ENCODE measurements around the gene RBP3. TPM values are rescaled to one million over a fixed set of nuclear protein-coding genes. Genes with fewer than 3 reads are reported as not detected.

The RBP3 gene
- total and polyA plus RNA-seq, 2 donors (not counting 1 experiment from before 2014, with no cell fraction given): not detected

- H3K9me3 ChIP-seq (ENCODE audit: control insufficient read depth, insufficient read depth, low read depth, low read length): no peaks in the 10 kb centered on the region
- no peaks in the 10 kb centered on the region for H3K36me3 ChIP-seq (ENCODE audit: control insufficient read depth, insufficient read depth, low read length)
- H2AFZ ChIP-seq (ENCODE audit: low read length): no peak overlapping the region
- H4K20me1 ChIP-seq (ENCODE audit: control insufficient read depth, extremely low read depth, insufficient read depth, low read length): no peaks in the 10 kb centered on the region
- no peak for DNase-seq (ENCODE audit: low read depth in 2 of 2)
- no peak overlapping the region for H3K4me2 ChIP-seq (ENCODE audit: extremely low read depth, insufficient read depth, low read length)
- no peak for TF ChIP-seq EZH2 (IDR thresholded peaks at IDR 0.05; ENCODE audit: low read length, missing control alignments)
- TF ChIP-seq, protein P1, sequence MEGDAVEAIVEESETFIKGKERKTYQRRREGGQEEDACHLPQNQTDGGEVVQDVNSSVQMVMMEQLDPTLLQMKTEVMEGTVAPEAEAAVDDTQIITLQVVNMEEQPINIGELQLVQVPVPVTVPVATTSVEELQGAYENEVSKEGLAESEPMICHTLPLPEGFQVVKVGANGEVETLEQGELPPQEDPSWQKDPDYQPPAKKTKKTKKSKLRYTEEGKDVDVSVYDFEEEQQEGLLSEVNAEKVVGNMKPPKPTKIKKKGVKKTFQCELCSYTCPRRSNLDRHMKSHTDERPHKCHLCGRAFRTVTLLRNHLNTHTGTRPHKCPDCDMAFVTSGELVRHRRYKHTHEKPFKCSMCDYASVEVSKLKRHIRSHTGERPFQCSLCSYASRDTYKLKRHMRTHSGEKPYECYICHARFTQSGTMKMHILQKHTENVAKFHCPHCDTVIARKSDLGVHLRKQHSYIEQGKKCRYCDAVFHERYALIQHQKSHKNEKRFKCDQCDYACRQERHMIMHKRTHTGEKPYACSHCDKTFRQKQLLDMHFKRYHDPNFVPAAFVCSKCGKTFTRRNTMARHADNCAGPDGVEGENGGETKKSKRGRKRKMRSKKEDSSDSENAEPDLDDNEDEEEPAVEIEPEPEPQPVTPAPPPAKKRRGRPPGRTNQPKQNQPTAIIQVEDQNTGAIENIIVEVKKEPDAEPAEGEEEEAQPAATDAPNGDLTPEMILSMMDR (conservative IDR thresholded peaks at IDR 0.05 in 1 of 2, IDR thresholded peaks at IDR 0.05 in 1 of 2; ENCODE audit: low read depth in 1 of 2, low read length in 2 of 2): no peak
- H3K79me2 ChIP-seq (ENCODE audit: control insufficient read depth, insufficient read depth, low read length): no peaks in the 10 kb centered on the region
- no peak overlapping the region for H3K27ac ChIP-seq (ENCODE audit: insufficient read depth, low read length)
- H3K27me3 ChIP-seq (ENCODE audit: control insufficient read depth, insufficient read depth, low read length): peaks cover 8% of the 10 kb centered on the region
- H3K9ac ChIP-seq (ENCODE audit: insufficient read depth, low read length): no peak overlapping the region
- H3K4me3 ChIP-seq (replicated peaks in 1 of 4; ENCODE audit: control extremely low read depth in 1 of 4, insufficient read depth in 1 of 4, low read depth in 3 of 4, low read length in 4 of 4): no peak overlapping the region
- H3K4me1 ChIP-seq (ENCODE audit: control insufficient read depth, extremely low read depth, insufficient read depth, low read length): no peaks in the 10 kb centered on the region
These were observed 22.6 kb upstream of the RBP3 start for GRCh38 chr10:47325303-47326291.

DNA sequence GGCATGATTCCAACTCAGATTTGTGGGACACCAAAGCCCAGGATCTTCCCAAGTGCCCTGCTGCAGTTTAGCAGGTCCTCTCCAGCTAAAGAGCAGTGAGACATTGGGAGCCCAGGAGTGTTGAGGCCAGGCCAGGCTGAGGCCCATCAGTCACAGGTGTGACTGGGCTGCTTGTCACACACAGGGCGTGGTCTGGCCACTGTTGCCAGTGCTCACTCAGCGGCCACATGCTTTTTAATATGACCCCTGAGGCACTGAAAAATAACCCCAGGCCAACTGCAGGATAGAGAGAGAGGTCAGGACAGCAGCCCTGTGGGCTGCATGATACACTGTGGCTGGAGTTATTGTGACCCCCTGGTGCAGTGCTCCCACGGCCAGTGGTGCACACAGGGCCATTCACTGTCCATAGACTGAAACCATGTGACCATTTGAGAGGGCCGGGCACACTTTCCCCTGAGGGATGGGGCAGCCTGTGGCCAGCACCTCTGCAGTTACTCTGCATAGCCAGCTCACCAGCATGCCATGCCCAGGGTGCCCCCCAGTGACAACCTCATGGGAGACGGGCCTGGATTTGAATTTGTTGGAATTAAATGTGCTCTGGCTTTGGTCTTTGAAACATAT, 21.7 kb upstream of the RBP3 start:
- H3K4me1 ChIP-seq (ENCODE audit: control insufficient read depth, extremely low read depth, insufficient read depth, low read length): no peaks in the 10 kb centered on the region
- H3K36me3 ChIP-seq (ENCODE audit: control insufficient read depth, insufficient read depth, low read length): no peaks in the 10 kb centered on the region
- no peak overlapping the region for H3K9ac ChIP-seq (ENCODE audit: insufficient read depth, low read length)
- H4K20me1 ChIP-seq (ENCODE audit: control insufficient read depth, extremely low read depth, insufficient read depth, low read length): no peaks in the 10 kb centered on the region
- H3K4me2 ChIP-seq (ENCODE audit: extremely low read depth, insufficient read depth, low read length): no peak overlapping the region
- no peak overlapping the region for H3K27ac ChIP-seq (ENCODE audit: insufficient read depth, low read length)
- H3K4me3 ChIP-seq (replicated peaks in 1 of 4; ENCODE audit: control extremely low read depth in 1 of 4, insufficient read depth in 1 of 4, low read depth in 3 of 4, low read length in 4 of 4): no peak overlapping the region
- peaks cover 2% of the 10 kb centered on the region for H3K27me3 ChIP-seq (ENCODE audit: control insufficient read depth, insufficient read depth, low read length)
- DNase-seq (ENCODE audit: low read depth in 2 of 2): no peak
- no peak for TF ChIP-seq EZH2 (IDR thresholded peaks at IDR 0.05; ENCODE audit: low read length, missing control alignments)
- TF ChIP-seq, protein P1 (conservative IDR thresholded peaks at IDR 0.05 in 1 of 2, IDR thresholded peaks at IDR 0.05 in 1 of 2; ENCODE audit: low read depth in 1 of 2, low read length in 2 of 2): no peak
- no peaks in the 10 kb centered on the region for H3K9me3 ChIP-seq (ENCODE audit: control insufficient read depth, insufficient read depth, low read depth, low read length)
- no peak overlapping the region for H2AFZ ChIP-seq (ENCODE audit: low read length)
- no peaks in the 10 kb centered on the region for H3K79me2 ChIP-seq (ENCODE audit: control insufficient read depth, insufficient read depth, low read length)

DNA sequence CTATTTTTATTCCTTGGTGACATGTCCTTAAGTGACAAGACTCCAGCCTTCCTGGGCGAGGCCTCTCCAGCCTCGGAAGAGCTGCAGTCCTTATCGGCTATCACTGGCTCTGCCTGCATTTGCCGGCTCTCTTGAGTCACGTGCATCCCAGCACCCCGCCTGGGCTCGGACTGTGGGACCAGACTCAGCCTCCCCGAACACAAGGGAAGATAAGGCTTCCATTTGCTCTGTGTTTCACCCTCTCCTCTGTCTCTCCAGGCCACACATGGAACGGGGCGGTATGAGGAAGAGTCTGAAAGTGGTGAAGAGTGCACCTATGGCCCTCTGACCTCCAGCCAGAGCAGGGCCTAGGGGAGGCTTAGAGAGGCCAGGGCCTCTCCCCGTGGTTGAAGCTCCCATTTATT, 21.2 kb upstream of the RBP3 start:
- H3K36me3 ChIP-seq (ENCODE audit: control insufficient read depth, insufficient read depth, low read length): no peaks in the 10 kb centered on the region
- no peaks in the 10 kb centered on the region for H3K9me3 ChIP-seq (ENCODE audit: control insufficient read depth, insufficient read depth, low read depth, low read length)
- no peak overlapping the region for H3K27ac ChIP-seq (ENCODE audit: insufficient read depth, low read length)
- no peaks in the 10 kb centered on the region for H4K20me1 ChIP-seq (ENCODE audit: control insufficient read depth, extremely low read depth, insufficient read depth, low read length)
- no peaks in the 10 kb centered on the region for H3K4me1 ChIP-seq (ENCODE audit: control insufficient read depth, extremely low read depth, insufficient read depth, low read length)
- no peaks in the 10 kb centered on the region for H3K79me2 ChIP-seq (ENCODE audit: control insufficient read depth, insufficient read depth, low read length)
- H3K9ac ChIP-seq (ENCODE audit: insufficient read depth, low read length): no peak overlapping the region
- DNase-seq (ENCODE audit: low read depth in 2 of 2): no peak
- H3K27me3 ChIP-seq (ENCODE audit: control insufficient read depth, insufficient read depth, low read length): no peaks in the 10 kb centered on the region
- H2AFZ ChIP-seq (ENCODE audit: low read length): no peak overlapping the region
- H3K4me2 ChIP-seq (ENCODE audit: extremely low read depth, insufficient read depth, low read length): no peak overlapping the region
- no peak overlapping the region for H3K4me3 ChIP-seq (replicated peaks in 1 of 4; ENCODE audit: control extremely low read depth in 1 of 4, insufficient read depth in 1 of 4, low read depth in 3 of 4, low read length in 4 of 4)
- TF ChIP-seq, protein P1 (conservative IDR thresholded peaks at IDR 0.05 in 1 of 2, IDR thresholded peaks at IDR 0.05 in 1 of 2; ENCODE audit: low read depth in 1 of 2, low read length in 2 of 2): no peak
- no peak for TF ChIP-seq EZH2 (IDR thresholded peaks at IDR 0.05; ENCODE audit: low read length, missing control alignments)

Measured in fibroblast of lung (primary cell).